ENCODE data around the gene ZNF764. TPM values are rescaled to one million over a fixed set of nuclear protein-coding genes. Genes with fewer than 3 reads are reported as not detected.

The ZNF764 gene
- polyA plus RNA-seq, 3 donors: 0.94 to 4.6 (median 1.0) TPM

DNA sequence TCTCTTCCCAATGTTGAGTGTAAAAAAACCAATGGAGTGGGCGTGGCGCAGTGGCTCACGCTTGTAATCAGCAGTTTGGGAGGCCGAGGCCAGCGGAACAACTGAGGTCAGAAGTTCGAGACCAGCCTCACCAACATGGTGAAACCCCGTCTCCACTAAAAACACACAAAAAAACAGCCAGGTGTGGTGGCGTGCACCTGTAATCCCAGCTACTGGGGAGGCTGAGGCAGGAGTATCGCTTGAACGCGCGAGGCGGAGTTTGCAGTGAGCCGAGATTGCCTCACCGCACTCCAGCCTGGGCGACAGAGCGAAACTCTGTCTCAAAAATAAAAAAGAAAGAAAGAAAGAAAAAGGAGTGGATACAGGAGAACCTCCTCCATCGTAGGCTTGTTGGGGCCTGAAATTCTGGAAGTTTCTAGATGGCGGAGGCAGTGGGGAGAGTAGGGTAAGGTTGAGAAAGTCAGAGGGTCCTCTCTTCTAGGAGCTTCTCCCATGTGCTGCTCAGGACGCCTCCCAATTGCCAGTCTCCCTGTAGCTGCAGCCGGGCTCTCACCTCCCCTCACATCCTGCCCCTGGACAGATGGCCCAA lies 709 bp upstream of the ZNF764 start:
- Histone ChIP-seq H3K4me3 (replicated peaks in 1 of 3; ENCODE audit: low read depth in 2 of 3, low read length in 3 of 3) (peak overlapping the region in 2 of 3 experiments; percentile 80 to 93), H3K4me2 (replicated peaks; ENCODE audit: extremely low read depth, low read length, poor library complexity, severe bottlenecking) (peak overlapping the region; percentile 95), H3K27ac (ENCODE audit: low read depth in 1 of 2, low read length in 2 of 2) (peak overlapping the region; percentile 76 to 80), H3K79me2 (ENCODE audit: insufficient read depth, low read length) (peaks cover 26% of the 10 kb centered on the region), H3K27me3 (ENCODE audit: control insufficient read depth in 2 of 2, insufficient read depth in 2 of 2, low read length in 2 of 2) (no peaks in the 10 kb centered on the region), H3K4me1 (ENCODE audit: control insufficient read depth in 1 of 2, insufficient read depth in 2 of 2, low read length in 2 of 2) (peaks cover 43 to 54% of the 10 kb centered on the region in 2 donors), H2AFZ (ENCODE audit: insufficient read depth, low read depth, low read length, poor library complexity, severe bottlenecking) (peak overlapping the region; percentile 99), H3K9me3 (replicated peaks in 1 of 2; ENCODE audit: control insufficient read depth in 1 of 2, insufficient read depth in 1 of 2, low read length in 2 of 2) (no peaks in the 10 kb centered on the region), H4K20me1 (ENCODE audit: insufficient read depth, low read length) (no peaks in the 10 kb centered on the region), H3K9ac (ENCODE audit: insufficient read depth, low read length, poor library complexity, severe bottlenecking) (peak overlapping the region; percentile 91), H3K36me3 (replicated peaks in 1 of 2; ENCODE audit: control insufficient read depth in 1 of 2, insufficient read depth in 2 of 2, low read length in 2 of 2) (peaks cover 12 to 16% of the 10 kb centered on the region in 2 donors)
- Mint-ChIP-seq H3K4me1 (peaks cover 49% of the 10 kb centered on the region), H3K9me3 (no peaks in the 10 kb centered on the region), H3K27ac (peak overlapping the region; percentile 92 to 98 (median 95)), H3K36me3 (peaks cover 13 to 23% of the 10 kb centered on the region in 2 donors), H3K4me3 (peak overlapping the region; percentile 83 to 88), H3K27me3 (ENCODE audit: low read depth in 3 of 3) (peaks cover 0 to 5% (median 0%) of the 10 kb centered on the region in 3 donors)
- no peak for DNase-seq
- WGBS (ENCODE audit: insufficient coverage): 95% methylated on average over 15 of the region's 21 CpGs
- TF ChIP-seq, protein P1, sequence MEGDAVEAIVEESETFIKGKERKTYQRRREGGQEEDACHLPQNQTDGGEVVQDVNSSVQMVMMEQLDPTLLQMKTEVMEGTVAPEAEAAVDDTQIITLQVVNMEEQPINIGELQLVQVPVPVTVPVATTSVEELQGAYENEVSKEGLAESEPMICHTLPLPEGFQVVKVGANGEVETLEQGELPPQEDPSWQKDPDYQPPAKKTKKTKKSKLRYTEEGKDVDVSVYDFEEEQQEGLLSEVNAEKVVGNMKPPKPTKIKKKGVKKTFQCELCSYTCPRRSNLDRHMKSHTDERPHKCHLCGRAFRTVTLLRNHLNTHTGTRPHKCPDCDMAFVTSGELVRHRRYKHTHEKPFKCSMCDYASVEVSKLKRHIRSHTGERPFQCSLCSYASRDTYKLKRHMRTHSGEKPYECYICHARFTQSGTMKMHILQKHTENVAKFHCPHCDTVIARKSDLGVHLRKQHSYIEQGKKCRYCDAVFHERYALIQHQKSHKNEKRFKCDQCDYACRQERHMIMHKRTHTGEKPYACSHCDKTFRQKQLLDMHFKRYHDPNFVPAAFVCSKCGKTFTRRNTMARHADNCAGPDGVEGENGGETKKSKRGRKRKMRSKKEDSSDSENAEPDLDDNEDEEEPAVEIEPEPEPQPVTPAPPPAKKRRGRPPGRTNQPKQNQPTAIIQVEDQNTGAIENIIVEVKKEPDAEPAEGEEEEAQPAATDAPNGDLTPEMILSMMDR (IDR thresholded peaks at IDR 0.05): no peak
- intact Hi-C loops (cut with micrococcal nuclease): loop anchor here (2.0 to 10.0 kb wide), 4 partner anchors 14 to 56 kb away; partner anchors contain the start of genes ZNF689 (in 1 of the 2), ZNF747 (in 1 of the 2) and ZNF768 (in 1 of the 2)

DNA sequence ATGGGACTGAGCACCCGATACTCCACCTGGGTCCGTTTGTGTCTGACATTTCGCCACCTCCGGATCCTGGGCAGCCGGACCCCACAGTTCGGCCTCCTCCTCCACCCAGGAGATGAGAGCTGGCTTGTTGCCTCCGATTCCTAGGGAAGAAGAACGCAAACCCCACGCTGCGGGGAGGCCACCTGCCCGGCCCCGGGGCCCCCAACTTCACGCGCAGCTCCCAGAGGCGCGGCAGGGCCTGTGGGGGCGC lies 542 bp downstream of the ZNF764 start:
- Histone ChIP-seq H3K27me3 (ENCODE audit: control insufficient read depth in 2 of 2, insufficient read depth in 2 of 2, low read length in 2 of 2) (no peaks in the 10 kb centered on the region), H3K27ac (ENCODE audit: low read depth in 1 of 2, low read length in 2 of 2) (peak overlapping the region; percentile 76 to 80), H3K9ac (ENCODE audit: insufficient read depth, low read length, poor library complexity, severe bottlenecking) (peak overlapping the region; percentile 91), H3K9me3 (replicated peaks in 1 of 2; ENCODE audit: control insufficient read depth in 1 of 2, insufficient read depth in 1 of 2, low read length in 2 of 2) (no peaks in the 10 kb centered on the region), H3K36me3 (replicated peaks in 1 of 2; ENCODE audit: control insufficient read depth in 1 of 2, insufficient read depth in 2 of 2, low read length in 2 of 2) (peaks cover 12 to 16% of the 10 kb centered on the region in 2 donors), H3K4me2 (replicated peaks; ENCODE audit: extremely low read depth, low read length, poor library complexity, severe bottlenecking) (peak overlapping the region; percentile 95), H4K20me1 (ENCODE audit: insufficient read depth, low read length) (peaks cover 6% of the 10 kb centered on the region), H3K4me1 (ENCODE audit: control insufficient read depth in 1 of 2, insufficient read depth in 2 of 2, low read length in 2 of 2) (peaks cover 54 to 66% of the 10 kb centered on the region in 2 donors), H3K4me3 (replicated peaks in 1 of 3; ENCODE audit: low read depth in 2 of 3, low read length in 3 of 3) (peak overlapping the region; percentile 61 to 93 (median 80)), H2AFZ (ENCODE audit: insufficient read depth, low read depth, low read length, poor library complexity, severe bottlenecking) (peak overlapping the region; percentile 99), H3K79me2 (ENCODE audit: insufficient read depth, low read length) (peaks cover 32% of the 10 kb centered on the region)
- intact Hi-C loops (cut with micrococcal nuclease): loop anchor here in 1 of 2 donors (2.0 to 10.0 kb wide), 2 partner anchors 15 to 57 kb away; partner anchors contain the start of gene ZNF689
- H3K27me3 Mint-ChIP-seq (ENCODE audit: low read depth in 3 of 3): peaks cover 0 to 5% (median 2%) of the 10 kb centered on the region in 3 donors
- no peaks in the 10 kb centered on the region for H3K9me3 Mint-ChIP-seq
- peak overlapping the region; percentile 83 to 88 for H3K4me3 Mint-ChIP-seq
- DNase-seq: no peak
- peaks cover 59% of the 10 kb centered on the region for H3K4me1 Mint-ChIP-seq
- 1% methylated on average over 17 of the region's 17 CpGs for WGBS (ENCODE audit: insufficient coverage)
- TF ChIP-seq, protein P1 (IDR thresholded peaks at IDR 0.05): peak; percentile 13
- peaks cover 14 to 27% of the 10 kb centered on the region in 2 donors for H3K36me3 Mint-ChIP-seq
- peak overlapping the region in 6 of 7 donors; percentile 65 to 95 (median 86) for H3K27ac Mint-ChIP-seq

Data from CD14-positive monocyte (primary cell).